Measurements from ENCODE around the gene PDE4B. TPM values are rescaled to one million over a fixed set of nuclear protein-coding genes. Genes with fewer than 3 reads are reported as not detected.

Gene PDE4B
- total and polyA plus RNA-seq, 2 of the 13 experiments (the other 11 are each of a cell fraction or from before 2014, with no cell fraction given) = not detected

GRCh38 chr1:66112744-66113400 lies 320.2 kb downstream of the PDE4B start:
- BruUV-seq (replicated peaks) = no TSS peak

More at GRCh38 chr1:66112744-66113400, 320.2 kb downstream of the PDE4B start:
- ChIA-PET POLR2A (no interaction called here), CTCF (ENCODE audit: low intra/inter-chr PET ratio, low total read pairs) (no interaction called here)
- Histone ChIP-seq H2AFZ (ENCODE audit: low read length) (no peak overlapping the region), H4K20me1 (ENCODE audit: insufficient read depth, low read length) (no peaks in the 10 kb centered on the region), H3K4me1 (ENCODE audit: insufficient read depth, low read length) (no peaks in the 10 kb centered on the region), H3K27ac (ENCODE audit: extremely low read length, insufficient read depth, low read length) (no peak overlapping the region), H3K4me2 (ENCODE audit: low read depth, low read length) (no peak overlapping the region), H3K79me2 (ENCODE audit: insufficient read depth, low read length) (no peaks in the 10 kb centered on the region), H3K27me3 (ENCODE audit: control insufficient read depth in 1 of 2, insufficient read depth in 2 of 2, low read length in 2 of 2) (no peaks in the 10 kb centered on the region; a peak in 1 of 5 replicates), H3K9me3 (ENCODE audit: low read length) (no peaks in the 10 kb centered on the region), H3K4me3 (replicated peaks in 1 of 3; ENCODE audit: insufficient read depth in 1 of 3, low read depth in 2 of 3, low read length in 3 of 3) (no peak overlapping the region), H3K36me3 (replicated peaks in 1 of 2; ENCODE audit: control insufficient read depth in 1 of 2, insufficient read depth in 2 of 2, low read length in 2 of 2) (no peaks in the 10 kb centered on the region), H3K9ac (ENCODE audit: insufficient read depth, low read depth, low read length) (no peak overlapping the region)
- FAIRE-seq (no peak), DNase-seq (ENCODE audit: low spot score) (no peak), ATAC-seq (no peak)
- no peak for TF ChIP-seq SMAD1 (CRISPR knock-in tag; IDR thresholded peaks at IDR 0.05; ENCODE audit: borderline replicate concordance, low read depth)
- no peak for TF ChIP-seq ZNF614 (CRISPR knock-in tag; IDR thresholded peaks at IDR 0.05; ENCODE audit: borderline replicate concordance)
- TF ChIP-seq TBX2 (CRISPR knock-in tag; IDR thresholded peaks at IDR 0.05; ENCODE audit: borderline replicate concordance) = no peak
- TF ChIP-seq NR3C1 (CRISPR knock-in tag; IDR thresholded peaks at IDR 0.05) = no peak
- no peak for TF ChIP-seq NKX3-1 (CRISPR knock-in tag; IDR thresholded peaks at IDR 0.05)
- no peak for TF ChIP-seq ZFP37 (CRISPR knock-in tag; IDR thresholded peaks at IDR 0.05; ENCODE audit: borderline replicate concordance)
- no peak for TF ChIP-seq ZHX2 (IDR thresholded peaks at IDR 0.05; ENCODE audit: low read depth)
- no peak for TF ChIP-seq ZHX2 (CRISPR knock-in tag; IDR thresholded peaks at IDR 0.05; ENCODE audit: borderline replicate concordance)
- TF ChIP-seq SSRP1 (CRISPR knock-in tag; IDR thresholded peaks at IDR 0.05) = no peak
- no peak for TF ChIP-seq ZIK1 (CRISPR knock-in tag; IDR thresholded peaks at IDR 0.05; ENCODE audit: borderline replicate concordance, low read depth)
- no peak for TF ChIP-seq ZNF10 (CRISPR knock-in tag; IDR thresholded peaks at IDR 0.05; ENCODE audit: borderline replicate concordance, low read depth)
- no peak for TF ChIP-seq ZNF3 (CRISPR knock-in tag; IDR thresholded peaks at IDR 0.05)
- TF ChIP-seq RNF2 (conservative IDR thresholded peaks at IDR 0.05; ENCODE audit: low read depth) = no peak
- in situ Hi-C loops (cut with HindIII; ENCODE audit: extremely low pct_ligation_motif_present, low pct_unique_long_range_greater_than_20kb) (no loop called here), intact Hi-C loops (cut with micrococcal nuclease; ENCODE audit: unreplicated experiment) (no loop called here)
- 2% methylated on average over 2 of the region's 2 CpGs for WGBS (ENCODE audit: low lambda C conversion rate)

Data from HepG2 (cell line).